HG02642 (cell line): ENCODE results near the gene ARRDC3.

ENCODE experiments used
- ATAC-seq: cut with Tn5 transposase; IDR thresholded peaks from one replicate; pipeline ENCODE4 v1.9.1; 2021; ENCODE audit warnings: mild to moderate bottlenecking; ENCODE audit not compliant: unreplicated experiment, poor library complexity

The ARRDC3 gene

GRCh38 chr5:91319667-91320066 lies 63.5 kb downstream of the ARRDC3 start:
- ATAC-seq = no peak

DNA sequence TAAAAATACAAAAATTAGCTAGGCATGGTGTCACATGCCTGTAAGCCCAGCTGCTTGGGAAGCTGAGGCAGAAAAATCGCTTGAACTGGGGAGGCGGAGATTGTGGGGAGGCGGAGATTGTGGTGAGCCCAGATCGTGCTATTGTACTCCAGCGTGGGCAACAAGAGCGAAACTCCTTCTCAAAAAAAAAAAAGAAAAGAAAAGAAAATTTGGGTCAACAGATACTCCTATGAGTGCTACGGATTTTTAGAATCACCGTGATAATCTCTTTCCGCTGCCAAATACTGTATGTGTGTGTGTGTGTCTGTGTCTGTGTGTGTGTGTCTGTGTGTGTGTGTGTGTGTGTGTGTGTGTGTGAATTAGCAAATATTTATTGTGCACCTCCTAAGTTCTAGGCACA lies 64.4 kb downstream of the ARRDC3 start:
- ATAC-seq = no peak
